ENCODE measurements around the gene ZNF680.

DNA sequence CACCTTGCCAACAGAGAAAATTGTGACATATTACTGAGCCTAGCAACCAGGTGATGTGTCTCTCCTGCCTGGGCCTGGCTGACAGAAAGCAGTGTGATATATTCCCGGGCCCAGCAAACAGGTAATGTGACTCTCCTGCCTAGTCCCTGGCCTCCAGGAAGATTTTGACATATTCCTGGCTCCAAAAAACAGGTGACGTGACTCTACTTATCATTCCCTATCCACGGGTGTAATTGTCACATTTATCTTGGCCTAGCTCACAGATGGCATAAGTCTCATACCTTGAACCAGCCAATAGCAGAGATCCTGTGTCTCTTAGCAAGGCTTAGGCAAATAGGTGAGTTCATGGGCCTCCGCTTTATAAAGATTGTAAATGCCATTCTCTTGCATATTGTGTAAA is 49.6 kb upstream of the ZNF680 start:
- TF ChIP-seq, protein P1, sequence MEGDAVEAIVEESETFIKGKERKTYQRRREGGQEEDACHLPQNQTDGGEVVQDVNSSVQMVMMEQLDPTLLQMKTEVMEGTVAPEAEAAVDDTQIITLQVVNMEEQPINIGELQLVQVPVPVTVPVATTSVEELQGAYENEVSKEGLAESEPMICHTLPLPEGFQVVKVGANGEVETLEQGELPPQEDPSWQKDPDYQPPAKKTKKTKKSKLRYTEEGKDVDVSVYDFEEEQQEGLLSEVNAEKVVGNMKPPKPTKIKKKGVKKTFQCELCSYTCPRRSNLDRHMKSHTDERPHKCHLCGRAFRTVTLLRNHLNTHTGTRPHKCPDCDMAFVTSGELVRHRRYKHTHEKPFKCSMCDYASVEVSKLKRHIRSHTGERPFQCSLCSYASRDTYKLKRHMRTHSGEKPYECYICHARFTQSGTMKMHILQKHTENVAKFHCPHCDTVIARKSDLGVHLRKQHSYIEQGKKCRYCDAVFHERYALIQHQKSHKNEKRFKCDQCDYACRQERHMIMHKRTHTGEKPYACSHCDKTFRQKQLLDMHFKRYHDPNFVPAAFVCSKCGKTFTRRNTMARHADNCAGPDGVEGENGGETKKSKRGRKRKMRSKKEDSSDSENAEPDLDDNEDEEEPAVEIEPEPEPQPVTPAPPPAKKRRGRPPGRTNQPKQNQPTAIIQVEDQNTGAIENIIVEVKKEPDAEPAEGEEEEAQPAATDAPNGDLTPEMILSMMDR (IDR thresholded peaks at IDR 0.05; ENCODE audit: insufficient read depth, low read depth, low read length): no peak
- no peak for TF ChIP-seq EZH2 (IDR thresholded peaks at IDR 0.05; ENCODE audit: insufficient read depth, low read length)

Measured in astrocyte (in vitro differentiated cells and primary cell).